22Rv1 (cell line): ENCODE results near the gene BRD2.

Experiments used
- ZFX ChIP-seq: fragments of 450-650 bp; IDR thresholded peaks from 2 replicates; pipeline ENCODE4 v1.6.1; 2017; ENCODE audit warnings: antibody characterized with exemption, borderline replicate concordance
- TF ChIP-seq, protein P1 (sequence below): fragments of 450-650 bp; IDR thresholded peaks from 2 replicates; pipeline ENCODE4 v1.5.1; 2017; ENCODE audit warnings: mild to moderate bottlenecking

DNA sequence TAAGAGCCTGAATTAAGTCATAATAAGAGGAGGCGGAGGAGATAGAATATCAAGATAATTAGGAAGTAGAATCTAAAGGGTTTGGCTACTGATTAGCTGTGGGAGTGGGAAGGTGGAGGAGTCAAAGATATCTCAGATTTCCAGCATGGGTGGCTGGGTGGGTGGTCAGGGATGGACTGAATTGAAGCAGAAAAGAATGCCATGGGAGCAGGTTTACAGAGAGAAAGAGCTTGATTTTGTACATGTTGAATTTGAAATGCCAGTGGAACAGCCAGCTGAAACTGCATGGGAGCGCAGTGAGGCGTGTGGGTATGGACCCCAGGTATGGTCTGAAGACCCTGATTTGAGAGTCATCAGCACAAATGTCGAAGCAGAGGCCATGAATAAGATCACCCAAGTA is 14.1 kb upstream of the BRD2 start:
- no peak for TF ChIP-seq ZFX
- TF ChIP-seq, protein P1, sequence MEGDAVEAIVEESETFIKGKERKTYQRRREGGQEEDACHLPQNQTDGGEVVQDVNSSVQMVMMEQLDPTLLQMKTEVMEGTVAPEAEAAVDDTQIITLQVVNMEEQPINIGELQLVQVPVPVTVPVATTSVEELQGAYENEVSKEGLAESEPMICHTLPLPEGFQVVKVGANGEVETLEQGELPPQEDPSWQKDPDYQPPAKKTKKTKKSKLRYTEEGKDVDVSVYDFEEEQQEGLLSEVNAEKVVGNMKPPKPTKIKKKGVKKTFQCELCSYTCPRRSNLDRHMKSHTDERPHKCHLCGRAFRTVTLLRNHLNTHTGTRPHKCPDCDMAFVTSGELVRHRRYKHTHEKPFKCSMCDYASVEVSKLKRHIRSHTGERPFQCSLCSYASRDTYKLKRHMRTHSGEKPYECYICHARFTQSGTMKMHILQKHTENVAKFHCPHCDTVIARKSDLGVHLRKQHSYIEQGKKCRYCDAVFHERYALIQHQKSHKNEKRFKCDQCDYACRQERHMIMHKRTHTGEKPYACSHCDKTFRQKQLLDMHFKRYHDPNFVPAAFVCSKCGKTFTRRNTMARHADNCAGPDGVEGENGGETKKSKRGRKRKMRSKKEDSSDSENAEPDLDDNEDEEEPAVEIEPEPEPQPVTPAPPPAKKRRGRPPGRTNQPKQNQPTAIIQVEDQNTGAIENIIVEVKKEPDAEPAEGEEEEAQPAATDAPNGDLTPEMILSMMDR = no peak
